PC-3 (cell line): ENCODE results near the gene UPF1. TPM values are rescaled to one million over a fixed set of nuclear protein-coding genes. Genes with fewer than 3 reads are reported as not detected.

ENCODE experiments used
- ATAC-seq: fragments of 200-7000 bp; cut with Tn5 transposase; 2 replicates; pipeline ENCODE4 v1.9.1; 2020; ENCODE audit warnings: mild to moderate bottlenecking, moderate library complexity
- BruUV-seq: library from RNA; stranded (reverse); fragments of 400-500 nt; replicated peaks from 2 replicates; lab custom pipeline; 2021; lab: Mats Ljungman, UMichigan
- CTCF ChIA-PET: fragments of 300-600 bp; sonication (Branson Sonifier 250); formaldehyde crosslinking; loops from one replicate; lab custom pipeline; 2022; ENCODE audit warnings: antibody characterized with exemption; lab: Charles Lee
- POLR2A ChIA-PET: fragments of 300-600 bp; sonication (Branson Sonifier 250); formaldehyde crosslinking; loops from one replicate; lab custom pipeline; 2022; ENCODE audit warnings: antibody characterized with exemption; ENCODE audit not compliant: unreplicated experiment; lab: Charles Lee
- DNase-seq: peaks from one replicate; pipeline ENCODE4 v3.0.0-alpha.2; 2015
- H2AFZ ChIP-seq: fragments of 300-600 bp; sonication (generic); 2 replicates; pipeline ENCODE4 v1.6.0; 2016; ENCODE audit warnings: antibody characterized with exemption, low read length
- H3F3A ChIP-seq: fragments of 300-600 bp; sonication (generic); one replicate; pipeline ENCODE4 v1.6.0; 2017; ENCODE audit warnings: antibody characterized with exemption, low read length, control low read depth, mild to moderate bottlenecking; ENCODE audit not compliant: unreplicated experiment
- H3K27ac ChIP-seq: fragments of 300-600 bp; sonication (generic); 2 replicates; pipeline ENCODE4 v1.5.1; 2016; ENCODE audit warnings: mild to moderate bottlenecking, low read length
- H3K27me3 ChIP-seq: fragments of 300-600 bp; sonication (generic); 2 replicates; pipeline ENCODE4 v1.6.1; 2016; ENCODE audit warnings: low read length, mixed read lengths
- H3K36me3 ChIP-seq: fragments of 300-600 bp; sonication (generic); 2 replicates; pipeline ENCODE4 v1.6.1; 2016; ENCODE audit warnings: low read depth, mixed run types, low read length, mixed read lengths
- H3K4me1 ChIP-seq: fragments of 300-600 bp; sonication (generic); 2 replicates; pipeline ENCODE4 v1.5.1; 2016; ENCODE audit warnings: low read length; ENCODE audit not compliant: insufficient read depth
- H3K4me2 ChIP-seq: fragments of 300-600 bp; sonication (generic); 2 replicates; pipeline ENCODE4 v1.6.0; 2016; ENCODE audit warnings: low read length
- H3K4me3 ChIP-seq: fragments of 300-600 bp; sonication (generic); 2 replicates; pipeline ENCODE4 v1.5.1; 2016; ENCODE audit warnings: mild to moderate bottlenecking, low read length, mixed read lengths
- H3K79me2 ChIP-seq: fragments of 300-600 bp; sonication (generic); 2 replicates; pipeline ENCODE4 v1.6.1; 2017; ENCODE audit warnings: low read length, mixed read lengths
- H3K9ac ChIP-seq: fragments of 300-600 bp; sonication (generic); 2 replicates; pipeline ENCODE4 v1.6.0; 2016; ENCODE audit warnings: mild to moderate bottlenecking, low read length
- H3K9me2 ChIP-seq: fragments of 300-600 bp; sonication (generic); replicated peaks from 2 replicates; pipeline ENCODE4 v1.6.1; 2016; ENCODE audit warnings: mixed run types, low read length, mixed read lengths
- H3K9me3 ChIP-seq: fragments of 300-600 bp; sonication (generic); 2 replicates; pipeline ENCODE4 v1.6.1; 2016; ENCODE audit warnings: low read length, mixed read lengths
- H4K20me1 ChIP-seq: fragments of 300-600 bp; sonication (generic); 2 replicates; pipeline ENCODE4 v1.6.1; 2016; ENCODE audit warnings: low read length, mixed read lengths
- EZH2 ChIP-seq: fragments of 300-600 bp; sonication (generic); IDR thresholded peaks from one replicate; pipeline ENCODE4 v1.6.1; 2017; ENCODE audit warnings: antibody characterized with exemption, mild to moderate bottlenecking, low read length; ENCODE audit not compliant: unreplicated experiment
- EZH2phosphoT487 ChIP-seq: fragments of 300-600 bp; sonication (generic); IDR thresholded peaks from 2 replicates; pipeline ENCODE4 v1.6.1; 2018; ENCODE audit warnings: mild to moderate bottlenecking, antibody characterized with exemption, low read length, borderline replicate concordance
- intact Hi-C: fragments of 100-400 bp; cut with micrococcal nuclease; formaldehyde crosslinking; loops from 2 replicates; pipeline ENCODE4 v1.9.0; 2023
- total RNA-seq: library from RNA; depleted of rRNA; stranded (reverse); fragments of >200 nt; gene quantifications from 2 replicates; pipeline ENCODE4 v1.2.3, GENCODE V29; 2014
- TF ChIP-seq, protein P1 (sequence below): fragments of 300-600 bp; sonication (generic); conservative IDR thresholded peaks from 2 replicates; pipeline ENCODE4 v1.5.1; 2017; ENCODE audit warnings: antibody characterized with exemption, low read depth, mild to moderate bottlenecking, low read length

The UPF1 gene
- total RNA-seq, 1 experiment from 2014 or later: 97.1 TPM

GRCh38 chr19:18846862-18847548 lies 15.2 kb downstream of the UPF1 start:
- H3K9me3 ChIP-seq: no peaks in the 10 kb centered on the region
- TF ChIP-seq EZH2: no peak
- TF ChIP-seq, protein P1, sequence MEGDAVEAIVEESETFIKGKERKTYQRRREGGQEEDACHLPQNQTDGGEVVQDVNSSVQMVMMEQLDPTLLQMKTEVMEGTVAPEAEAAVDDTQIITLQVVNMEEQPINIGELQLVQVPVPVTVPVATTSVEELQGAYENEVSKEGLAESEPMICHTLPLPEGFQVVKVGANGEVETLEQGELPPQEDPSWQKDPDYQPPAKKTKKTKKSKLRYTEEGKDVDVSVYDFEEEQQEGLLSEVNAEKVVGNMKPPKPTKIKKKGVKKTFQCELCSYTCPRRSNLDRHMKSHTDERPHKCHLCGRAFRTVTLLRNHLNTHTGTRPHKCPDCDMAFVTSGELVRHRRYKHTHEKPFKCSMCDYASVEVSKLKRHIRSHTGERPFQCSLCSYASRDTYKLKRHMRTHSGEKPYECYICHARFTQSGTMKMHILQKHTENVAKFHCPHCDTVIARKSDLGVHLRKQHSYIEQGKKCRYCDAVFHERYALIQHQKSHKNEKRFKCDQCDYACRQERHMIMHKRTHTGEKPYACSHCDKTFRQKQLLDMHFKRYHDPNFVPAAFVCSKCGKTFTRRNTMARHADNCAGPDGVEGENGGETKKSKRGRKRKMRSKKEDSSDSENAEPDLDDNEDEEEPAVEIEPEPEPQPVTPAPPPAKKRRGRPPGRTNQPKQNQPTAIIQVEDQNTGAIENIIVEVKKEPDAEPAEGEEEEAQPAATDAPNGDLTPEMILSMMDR: peak; percentile 93
- no peaks in the 10 kb centered on the region for H3K9me2 ChIP-seq
- no peak overlapping the region for H3K27ac ChIP-seq
- H3K36me3 ChIP-seq: peaks cover 31% of the 10 kb centered on the region; the same call in 1 of the 2 replicates
- DNase-seq (peak; percentile 74), ATAC-seq (peak; percentile 95)
- ChIA-PET POLR2A (no interaction called here), CTCF (interaction anchor here (0.6 to 1.0 kb wide), 3 partner anchors 9 to 74 kb away, joined by 3 to 7 read pairs (median 4); no protein-coding TSS in a partner anchor)
- no peaks in the 10 kb centered on the region for H3F3A ChIP-seq
- no peak overlapping the region for H3K4me3 ChIP-seq
- H2AFZ ChIP-seq: no peak overlapping the region
- H3K4me2 ChIP-seq: no peak overlapping the region
- no peak overlapping the region for H3K9ac ChIP-seq
- no peaks in the 10 kb centered on the region for H3K4me1 ChIP-seq
- no TSS peak for BruUV-seq
- peaks cover 86% of the 10 kb centered on the region for H3K79me2 ChIP-seq
- H3K27me3 ChIP-seq: no peaks in the 10 kb centered on the region
- intact Hi-C loops: loop anchor here (1.0 kb wide), 1 partner anchor 74 kb away; no protein-coding TSS in a partner anchor
- peaks cover 67% of the 10 kb centered on the region for H4K20me1 ChIP-seq

DNA sequence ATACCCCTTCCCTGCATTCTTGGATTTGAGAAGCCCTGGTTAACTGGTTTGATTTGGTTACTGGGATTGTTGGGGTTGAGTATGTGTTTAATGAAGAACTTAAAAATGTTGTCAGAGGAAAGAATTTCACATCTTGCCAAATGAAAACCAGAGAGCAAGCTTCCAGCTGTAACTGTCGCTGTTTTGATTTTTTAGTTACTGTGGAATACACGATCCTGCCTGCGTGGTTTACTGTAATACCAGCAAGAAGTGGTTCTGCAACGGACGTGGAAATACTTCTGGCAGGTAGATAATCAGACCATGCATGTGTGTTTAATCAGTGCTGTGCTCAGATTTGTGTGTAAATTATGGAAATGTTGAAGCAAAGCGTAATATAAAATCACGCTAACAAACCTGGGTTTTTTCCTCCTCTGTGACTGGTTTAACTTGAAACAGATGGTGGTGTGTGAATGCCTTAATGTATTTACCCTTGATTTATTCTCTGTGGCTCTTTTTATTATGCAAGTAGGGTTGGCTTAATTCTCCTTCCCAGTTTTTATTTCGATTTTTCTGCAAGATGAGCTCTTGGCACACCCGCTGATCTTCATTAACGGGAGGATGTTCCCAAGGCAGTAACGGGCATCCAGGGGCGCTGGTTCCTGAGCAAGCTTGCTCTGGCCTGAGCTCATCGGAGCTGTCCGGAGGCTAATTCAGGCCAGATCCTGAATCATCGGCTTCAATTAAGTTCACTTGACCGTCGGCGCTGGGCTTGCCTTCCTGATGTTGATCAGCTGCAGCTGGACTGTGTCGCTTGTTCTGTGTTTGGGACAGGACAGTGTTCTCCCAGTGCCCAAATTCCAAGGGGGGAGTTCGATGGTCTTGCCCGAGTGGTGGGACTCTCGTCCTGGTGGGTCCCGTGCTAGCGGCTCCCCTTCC lies 16.0 kb downstream of the UPF1 start:
- Histone ChIP-seq H3K9ac (no peak overlapping the region), H3K9me3 (no peaks in the 10 kb centered on the region), H3K4me3 (no peak overlapping the region), H4K20me1 (peaks cover 61% of the 10 kb centered on the region), H3K79me2 (peaks cover 78% of the 10 kb centered on the region), H3K36me3 (peaks cover 34% of the 10 kb centered on the region; the same call in 1 of the 2 replicates), H3K9me2 (no peaks in the 10 kb centered on the region), H3K27ac (no peak overlapping the region), H3K4me2 (no peak overlapping the region), H2AFZ (no peak overlapping the region), H3K4me1 (no peaks in the 10 kb centered on the region), H3F3A (no peaks in the 10 kb centered on the region), H3K27me3 (no peaks in the 10 kb centered on the region)
- POLR2A ChIA-PET: no interaction called here
- no peak for ATAC-seq
- CTCF ChIA-PET: interaction anchor here (0.6 to 0.8 kb wide), 2 partner anchors 50 to 75 kb away, joined by 4 to 7 read pairs; no protein-coding TSS in a partner anchor
- TF ChIP-seq EZH2phosphoT487: no peak
- TF ChIP-seq, protein P1: peak; percentile 44; the same call in 1 of the 2 replicates
- DNase-seq: no peak
- BruUV-seq: no TSS peak
- intact Hi-C loops: loop anchor here (1.0 kb wide), 1 partner anchor 75 kb away; no protein-coding TSS in a partner anchor
